CD4-positive, alpha-beta T cell (primary cell): Measurements from ENCODE around the gene IRF8. TPM values are rescaled to one million over a fixed set of nuclear protein-coding genes. Genes with fewer than 3 reads are reported as not detected.
"Not testable (repeated sequence)": the region's sequence is repeated elsewhere in the genome, so short reads cannot be mapped to it uniquely, and the experiment has no call there.

Experiments
- ATAC-seq: fragments of 200-7000 bp; cut with Tn5 transposase; one replicate; pipeline ENCODE4 v1.10.0; 2022; ENCODE audit warnings: mild to moderate bottlenecking; ENCODE audit not compliant: poor library complexity
- CTCF ChIA-PET: fragments of 350-600 bp; sonication (Branson Sonifier 250); formaldehyde crosslinking; loops from one replicate; lab custom pipeline; 2021; ENCODE audit warnings: antibody characterized with exemption, inconsistent platforms; lab: Charles Lee
- POLR2A ChIA-PET: fragments of 350-600 bp; sonication (Branson Sonifier 250); formaldehyde crosslinking; loops from one replicate; lab custom pipeline; 2021; ENCODE audit warnings: antibody characterized with exemption, inconsistent platforms; lab: Charles Lee
- DNase-seq, 14 experiments: peaks; one replicate each; pipeline ENCODE4 v3.0.0-alpha.2; 2013 to 2020; ENCODE audit warnings: mixed read lengths in 2 of 14
- H3K27ac ChIP-seq, 2 donors: one replicate each; pipeline versions ENCODE4 v1.5.1 to v1.7.0; 2013; ENCODE audit warnings: low read length in 2 of 2, low read depth in 1 of 2, mild to moderate bottlenecking in 1 of 2
- H3K27me3 ChIP-seq, 2 experiments: 1 replicate in 1 of 2; 2 replicates in 1 of 2; pipeline versions ENCODE4 v1.6.1 to v1.7.0; 2013; ENCODE audit warnings: low read length in 2 of 2, control low read depth in 1 of 2, mild to moderate bottlenecking in 1 of 2, moderate library complexity in 1 of 2; ENCODE audit not compliant: insufficient read depth in 2 of 2, control insufficient read depth in 1 of 2
- H3K36me3 ChIP-seq: one replicate; pipeline ENCODE4 v1.6.1; 2013; ENCODE audit warnings: low read length, control low read depth; ENCODE audit not compliant: insufficient read depth
- H3K4me1 ChIP-seq: one replicate; pipeline ENCODE4 v1.6.1; 2013; ENCODE audit warnings: low read length, control low read depth; ENCODE audit not compliant: insufficient read depth
- H3K4me3 ChIP-seq: one replicate; pipeline ENCODE4 v1.5.1; 2013; ENCODE audit warnings: mild to moderate bottlenecking, low read length, moderate library complexity
- H3K9me3 ChIP-seq, 2 experiments: 1 replicate in 1 of 2; 2 replicates in 1 of 2; pipeline versions ENCODE4 v1.6.1 to v1.7.0; 2013; ENCODE audit warnings: low read length in 2 of 2, mild to moderate bottlenecking in 2 of 2, control low read depth in 1 of 2, moderate library complexity in 1 of 2; ENCODE audit not compliant: control insufficient read depth in 1 of 2, insufficient read depth in 1 of 2
- H3K27ac Mint-ChIP-seq: one replicate; pipeline ENCODE4 v1.8.0; 2020; ENCODE audit warnings: mixed read lengths
- H3K27me3 Mint-ChIP-seq: one replicate; pipeline ENCODE4 v1.8.0; 2021; ENCODE audit warnings: mixed read lengths
- H3K36me3 Mint-ChIP-seq: one replicate; pipeline ENCODE4 v1.8.0; 2021; ENCODE audit warnings: low read depth, mixed read lengths
- H3K4me1 Mint-ChIP-seq: one replicate; pipeline ENCODE4 v1.8.0; 2021; ENCODE audit warnings: low read depth, mixed read lengths
- H3K4me3 Mint-ChIP-seq: one replicate; pipeline ENCODE4 v1.8.0; 2020; ENCODE audit warnings: mild to moderate bottlenecking, mixed read lengths
- H3K9me3 Mint-ChIP-seq: one replicate; pipeline ENCODE4 v1.8.0; 2020; ENCODE audit warnings: mixed read lengths
- intact Hi-C, 2 experiments: fragments of 100-400 bp; cut with DNase I in 1 of 2; cut with micrococcal nuclease in 1 of 2; formaldehyde crosslinking; loops; one replicate each; pipeline versions ENCODE4 v1.15.1 to v1.9.0; 2023 to 2025; cut with DNase I, micrococcal nuclease
- total RNA-seq, 174 experiments: library from RNA in 2 of 174; stranded (reverse) in 2 of 174; gene quantifications; one replicate each; pipeline ENCODE4 v1.2.3 and lab custom pipeline; 2021 to 2026
- TF ChIP-seq, protein P1 (sequence below): fragments of 200-600 bp; IDR thresholded peaks from one replicate; pipeline ENCODE4 v1.8.0; 2022; ENCODE audit warnings: antibody characterized with exemption, mild to moderate bottlenecking

IRF8 gene
- total RNA-seq, 2 experiments from 2014 or later: 11.3 to 13.2 TPM

DNA sequence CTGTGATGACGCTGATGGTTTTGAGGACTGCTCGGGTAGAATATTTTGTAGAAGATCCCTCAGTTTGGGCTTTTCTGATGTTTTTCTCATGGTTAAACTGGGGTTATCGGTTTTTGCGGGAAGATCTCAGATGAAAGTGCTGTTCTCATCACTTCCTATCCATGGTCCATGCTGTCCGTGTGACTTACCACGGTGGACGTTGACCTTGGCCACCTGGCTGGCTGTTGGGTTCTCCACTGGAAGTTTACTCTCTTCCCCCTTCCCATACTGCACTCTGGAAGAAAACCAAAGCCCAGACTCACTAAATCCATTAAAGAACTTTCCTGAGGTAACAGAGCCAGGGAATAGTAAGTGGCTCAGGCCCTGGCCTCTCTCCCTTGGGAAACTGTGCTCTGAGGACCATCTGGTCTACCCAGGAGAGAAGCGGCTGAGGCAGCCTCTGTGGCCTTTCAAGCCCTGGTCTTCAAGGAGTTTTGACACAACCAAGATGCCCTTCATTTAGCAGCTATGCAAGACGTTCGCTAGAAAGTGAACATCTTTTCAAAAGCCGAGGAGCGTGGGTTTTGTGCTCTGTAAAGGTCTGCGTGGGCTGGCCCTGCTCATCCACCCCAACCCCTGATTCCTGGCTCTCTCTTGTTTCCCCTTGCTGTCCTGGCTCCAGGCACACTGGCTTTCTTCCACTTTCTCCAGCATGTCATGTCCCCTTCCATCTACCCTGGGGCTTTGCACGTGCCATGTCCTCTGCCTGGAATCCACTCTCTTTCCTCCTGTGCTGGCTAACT, 43.1 kb downstream of the IRF8 start:
- intact Hi-C loops: no loop called here
- peaks cover 0 to 2% of the 10 kb centered on the region in 2 experiments for H3K27me3 ChIP-seq
- no peak overlapping the region for H3K4me3 ChIP-seq
- peaks cover 38% of the 10 kb centered on the region for H3K4me1 Mint-ChIP-seq
- H3K4me3 Mint-ChIP-seq: no peak overlapping the region
- ATAC-seq: no peak
- H3K9me3 ChIP-seq: no peaks in the 10 kb centered on the region
- H3K9me3 Mint-ChIP-seq: peaks cover 2% of the 10 kb centered on the region
- H3K27ac ChIP-seq: no peak overlapping the region
- POLR2A ChIA-PET: no interaction called here
- H3K27me3 Mint-ChIP-seq: peaks cover 3% of the 10 kb centered on the region
- peaks cover 35% of the 10 kb centered on the region for H3K4me1 ChIP-seq
- TF ChIP-seq, protein P1, sequence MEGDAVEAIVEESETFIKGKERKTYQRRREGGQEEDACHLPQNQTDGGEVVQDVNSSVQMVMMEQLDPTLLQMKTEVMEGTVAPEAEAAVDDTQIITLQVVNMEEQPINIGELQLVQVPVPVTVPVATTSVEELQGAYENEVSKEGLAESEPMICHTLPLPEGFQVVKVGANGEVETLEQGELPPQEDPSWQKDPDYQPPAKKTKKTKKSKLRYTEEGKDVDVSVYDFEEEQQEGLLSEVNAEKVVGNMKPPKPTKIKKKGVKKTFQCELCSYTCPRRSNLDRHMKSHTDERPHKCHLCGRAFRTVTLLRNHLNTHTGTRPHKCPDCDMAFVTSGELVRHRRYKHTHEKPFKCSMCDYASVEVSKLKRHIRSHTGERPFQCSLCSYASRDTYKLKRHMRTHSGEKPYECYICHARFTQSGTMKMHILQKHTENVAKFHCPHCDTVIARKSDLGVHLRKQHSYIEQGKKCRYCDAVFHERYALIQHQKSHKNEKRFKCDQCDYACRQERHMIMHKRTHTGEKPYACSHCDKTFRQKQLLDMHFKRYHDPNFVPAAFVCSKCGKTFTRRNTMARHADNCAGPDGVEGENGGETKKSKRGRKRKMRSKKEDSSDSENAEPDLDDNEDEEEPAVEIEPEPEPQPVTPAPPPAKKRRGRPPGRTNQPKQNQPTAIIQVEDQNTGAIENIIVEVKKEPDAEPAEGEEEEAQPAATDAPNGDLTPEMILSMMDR: no peak
- CTCF ChIA-PET: no interaction called here
- no peak for DNase-seq
- no peaks in the 10 kb centered on the region for H3K36me3 Mint-ChIP-seq
- no peak overlapping the region for H3K27ac Mint-ChIP-seq
- no peaks in the 10 kb centered on the region for H3K36me3 ChIP-seq

DNA sequence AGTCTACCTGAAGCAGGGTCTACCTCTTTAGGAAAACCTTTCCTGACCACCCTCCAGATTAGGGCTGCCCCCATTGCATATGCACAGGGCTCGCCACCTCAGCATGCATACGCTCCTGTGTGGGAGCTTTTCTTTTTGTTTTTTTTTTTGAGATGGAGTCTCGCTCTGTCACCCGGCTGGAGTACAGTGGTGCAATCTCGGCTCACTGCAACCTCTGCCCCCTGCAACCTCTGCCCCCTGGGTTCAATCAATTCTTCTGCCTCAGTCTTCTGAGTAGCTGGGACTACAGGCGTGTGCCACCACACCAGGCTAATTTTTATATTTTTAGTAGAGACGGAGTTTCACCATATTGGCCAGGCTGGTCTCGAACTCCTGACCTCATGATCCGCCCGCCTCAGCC, 43.7 kb downstream of the IRF8 start:
- peaks cover 35% of the 10 kb centered on the region for H3K4me1 ChIP-seq
- H3K27ac ChIP-seq, intact Hi-C loops, H3K4me3 ChIP-seq, H3K36me3 Mint-ChIP-seq, H3K27ac Mint-ChIP-seq, H3K4me3 Mint-ChIP-seq, H3K9me3 ChIP-seq, ATAC-seq, POLR2A ChIA-PET, DNase-seq, H3K36me3 ChIP-seq, H3K9me3 Mint-ChIP-seq, CTCF ChIA-PET, H3K27me3 Mint-ChIP-seq, H3K27me3 ChIP-seq: not testable (repeated sequence)
- H3K4me1 Mint-ChIP-seq: peaks cover 39% of the 10 kb centered on the region

DNA sequence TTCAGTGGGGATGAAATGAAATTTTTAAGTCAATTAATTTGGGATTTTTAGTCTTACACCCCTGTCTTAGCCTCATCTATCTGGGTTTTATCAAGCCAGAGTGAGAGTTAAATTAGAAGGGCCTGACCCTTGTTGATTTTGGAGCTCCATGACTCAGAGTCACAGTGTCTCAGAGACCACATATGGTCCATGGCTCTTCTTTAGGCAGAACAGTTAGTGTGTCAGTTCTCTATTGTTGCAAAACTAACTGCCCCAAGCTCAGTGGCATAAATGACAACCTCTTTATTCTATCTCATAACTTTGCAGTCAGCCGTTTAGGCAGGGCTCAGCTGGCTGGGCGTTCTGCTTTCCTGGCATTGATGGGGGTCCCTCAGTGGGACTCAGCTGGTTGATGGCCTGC, 44.7 kb downstream of the IRF8 start:
- TF ChIP-seq, protein P1: no peak
- ATAC-seq: no peak

More for the DNA sequence above, 44.7 kb downstream of the IRF8 start:
- H3K9me3 Mint-ChIP-seq: peaks cover 2% of the 10 kb centered on the region
- H3K4me1 Mint-ChIP-seq: peaks cover 43% of the 10 kb centered on the region
- H3K4me3 Mint-ChIP-seq: no peak overlapping the region
- peaks cover 37% of the 10 kb centered on the region for H3K4me1 ChIP-seq
- ChIA-PET CTCF (no interaction called here), POLR2A (no interaction called here)
- no peaks in the 10 kb centered on the region for H3K36me3 Mint-ChIP-seq
- no peak overlapping the region for H3K27ac ChIP-seq
- DNase-seq: peak in 1 of 14 experiments; percentile 42
- no peak overlapping the region for H3K27ac Mint-ChIP-seq
- no peak overlapping the region for H3K4me3 ChIP-seq
- H3K36me3 ChIP-seq: no peaks in the 10 kb centered on the region
- intact Hi-C loops: no loop called here
- H3K9me3 ChIP-seq: no peaks in the 10 kb centered on the region
- peaks cover 4% of the 10 kb centered on the region for H3K27me3 Mint-ChIP-seq
- peaks cover 0 to 2% of the 10 kb centered on the region in 2 experiments for H3K27me3 ChIP-seq
